ENCODE data around the gene NET1.

The NET1 gene

GRCh38 chr10:5441106-5441505, 28.7 kb downstream of the NET1 start:
- in situ Hi-C loops (cut with MboI; ENCODE audit: low sequenced_read_pairs): loop anchor here (10.0 kb wide), 1 partner anchor 184 kb away; no protein-coding TSS in a partner anchor

- in situ Hi-C loops (cut with MboI; ENCODE audit: low sequenced_read_pairs): loop anchor here (10.0 kb wide), 1 partner anchor 182 kb away; no protein-coding TSS in a partner anchor
Measured at GRCh38 chr10:5442065-5442989, 30.0 kb downstream of the NET1 start.

GRCh38 chr10:5442990-5443370, 30.6 kb downstream of the NET1 start:
- in situ Hi-C loops (cut with MboI; ENCODE audit: low sequenced_read_pairs): loop anchor here (10.0 kb wide), 1 partner anchor 182 kb away; no protein-coding TSS in a partner anchor

- in situ Hi-C loops (cut with MboI; ENCODE audit: low sequenced_read_pairs): loop anchor here (10.0 kb wide), 1 partner anchor 181 kb away; no protein-coding TSS in a partner anchor
Measured at GRCh38 chr10:5443429-5443828, 31.1 kb downstream of the NET1 start.

GRCh38 chr10:5445006-5445405, 32.6 kb downstream of the NET1 start:
- in situ Hi-C loops (cut with MboI; ENCODE audit: low sequenced_read_pairs): loop anchor here (10.0 kb wide), 1 partner anchor 180 kb away; no protein-coding TSS in a partner anchor

- in situ Hi-C loops (cut with MboI; ENCODE audit: low sequenced_read_pairs): loop anchor here (10.0 kb wide), 1 partner anchor 178 kb away; no protein-coding TSS in a partner anchor
Measured at GRCh38 chr10:5446390-5446926, 34.1 kb downstream of the NET1 start.

- in situ Hi-C loops (cut with MboI; ENCODE audit: low sequenced_read_pairs): loop anchor here (10.0 kb wide), 1 partner anchor 178 kb away; no protein-coding TSS in a partner anchor
Measured at GRCh38 chr10:5447056-5447455, 34.7 kb downstream of the NET1 start.

- in situ Hi-C loops (cut with MboI; ENCODE audit: low sequenced_read_pairs): loop anchor here (10.0 kb wide), 1 partner anchor 177 kb away; no protein-coding TSS in a partner anchor
Measured at GRCh38 chr10:5447611-5448071, 35.3 kb downstream of the NET1 start.

- in situ Hi-C loops (cut with MboI; ENCODE audit: low sequenced_read_pairs): loop anchor here (10.0 kb wide), 1 partner anchor 176 kb away; no protein-coding TSS in a partner anchor
Measured at GRCh38 chr10:5448333-5449001, 36.1 kb downstream of the NET1 start.

GRCh38 chr10:5449227-5449626, 36.9 kb downstream of the NET1 start:
- in situ Hi-C loops (cut with MboI; ENCODE audit: low sequenced_read_pairs): loop anchor here (10.0 kb wide), 1 partner anchor 176 kb away; no protein-coding TSS in a partner anchor

- in situ Hi-C loops (cut with MboI; ENCODE audit: low sequenced_read_pairs): loop anchor here (10.0 kb wide), 1 partner anchor 175 kb away; no protein-coding TSS in a partner anchor
Measured at GRCh38 chr10:5449823-5450222, 37.5 kb downstream of the NET1 start.

GRCh38 chr10:5450605-5451384, 38.4 kb downstream of the NET1 start:
- in situ Hi-C loops (cut with MboI; ENCODE audit: low sequenced_read_pairs): no loop called here

GRCh38 chr10:5453749-5454489, 41.6 kb downstream of the NET1 start:
- in situ Hi-C loops (cut with MboI; ENCODE audit: low sequenced_read_pairs): no loop called here

GRCh38 chr10:5456563-5456962, 44.2 kb downstream of the NET1 start:
- in situ Hi-C loops (cut with MboI; ENCODE audit: low sequenced_read_pairs): no loop called here

GRCh38 chr10:5457741-5458140, 45.4 kb downstream of the NET1 start:
- in situ Hi-C loops (cut with MboI; ENCODE audit: low sequenced_read_pairs): no loop called here

- in situ Hi-C loops (cut with MboI; ENCODE audit: low sequenced_read_pairs): no loop called here
Measured at GRCh38 chr10:5458425-5458824, 46.1 kb downstream of the NET1 start.

- in situ Hi-C loops (cut with MboI; ENCODE audit: low sequenced_read_pairs): no loop called here
Measured at GRCh38 chr10:5458949-5459747, 46.8 kb downstream of the NET1 start.

GRCh38 chr10:5460468-5461202, 48.3 kb downstream of the NET1 start:
- in situ Hi-C loops (cut with MboI; ENCODE audit: low sequenced_read_pairs): no loop called here
